ENCODE data around the gene RHBDL2.
"Not testable (repeated sequence)": the region's sequence is repeated elsewhere in the genome, so short reads cannot be mapped to it uniquely, and the experiment has no call there.

RHBDL2 gene, protein sequence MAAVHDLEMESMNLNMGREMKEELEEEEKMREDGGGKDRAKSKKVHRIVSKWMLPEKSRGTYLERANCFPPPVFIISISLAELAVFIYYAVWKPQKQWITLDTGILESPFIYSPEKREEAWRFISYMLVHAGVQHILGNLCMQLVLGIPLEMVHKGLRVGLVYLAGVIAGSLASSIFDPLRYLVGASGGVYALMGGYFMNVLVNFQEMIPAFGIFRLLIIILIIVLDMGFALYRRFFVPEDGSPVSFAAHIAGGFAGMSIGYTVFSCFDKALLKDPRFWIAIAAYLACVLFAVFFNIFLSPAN

DNA sequence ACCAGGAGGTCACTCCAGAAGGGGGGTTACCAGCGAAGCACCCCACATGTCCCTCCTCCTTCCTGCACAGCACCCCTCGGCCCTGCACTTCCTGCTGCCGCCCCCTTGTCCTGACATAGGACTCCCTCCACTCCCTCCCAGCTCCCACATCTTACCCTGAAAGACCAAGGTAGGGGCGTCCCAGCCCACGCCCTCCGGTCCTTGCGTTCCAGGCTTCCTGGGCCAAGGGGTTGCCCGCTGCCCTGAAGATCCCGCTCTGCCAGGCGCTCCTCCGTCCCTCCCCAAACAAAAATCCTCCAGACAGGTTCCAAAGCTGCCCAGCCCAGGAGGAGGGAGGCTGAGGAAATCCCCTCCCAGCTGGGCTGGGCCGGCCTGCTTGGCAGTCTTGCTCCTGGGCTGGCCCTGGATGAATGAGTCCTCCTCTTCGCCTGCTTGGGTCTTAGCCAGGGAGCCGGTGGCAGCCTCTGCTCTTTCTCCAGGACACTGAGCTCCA is at the start of gene RHBDL2:
RHBDL2 (minus strand) TSS at position 304 of the 493 bp plus-strand sequence. CDS start 22,618 bp downstream, outside the sequence.
- no peak for DNase-seq

DNA sequence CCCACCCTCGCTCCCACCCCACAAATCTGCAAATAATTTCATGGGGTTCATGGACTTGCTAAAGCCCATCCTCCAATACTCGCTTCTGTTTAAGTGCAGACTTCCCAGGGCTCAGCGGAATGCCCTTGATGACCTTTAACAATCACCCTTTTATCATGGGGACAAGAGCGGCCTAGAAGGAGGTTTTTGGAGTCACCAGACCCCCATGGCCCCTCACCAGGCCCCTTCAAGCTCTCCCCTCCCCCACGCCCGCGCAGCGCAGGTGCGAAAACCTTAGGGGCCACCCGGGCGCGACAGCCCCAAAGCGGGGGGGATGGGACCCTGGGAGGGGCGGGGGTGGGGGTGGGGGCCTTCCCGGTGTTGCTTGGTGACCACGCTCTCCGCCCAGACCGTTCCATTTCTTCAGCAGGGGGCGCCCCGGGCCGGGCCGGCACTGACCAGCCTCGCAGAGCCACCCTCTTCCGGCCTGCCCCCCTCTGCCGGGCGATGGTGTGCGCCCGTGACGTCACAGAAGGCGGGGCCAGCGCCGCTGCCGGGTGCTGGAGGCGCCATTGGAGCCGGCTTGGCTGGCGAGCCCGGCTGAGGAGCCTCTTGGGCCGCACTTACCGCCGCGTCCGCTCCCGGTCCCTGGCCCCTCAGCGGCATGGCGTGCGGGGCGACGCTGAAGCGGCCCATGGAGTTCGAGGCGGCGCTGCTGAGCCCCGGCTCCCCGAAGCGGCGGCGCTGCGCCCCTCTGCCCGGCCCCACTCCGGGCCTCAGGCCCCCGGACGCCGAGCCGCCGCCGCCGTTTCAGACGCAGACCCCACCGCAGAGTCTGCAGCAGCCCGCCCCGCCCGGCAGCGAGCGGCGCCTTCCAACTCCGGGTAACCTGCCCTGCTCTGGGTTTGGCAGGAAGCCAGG is 49.4 kb upstream of the RHBDL2 start, which contains the start of gene AKIRIN1:
AKIRIN1 (plus strand) TSS at position 539 of the 900 bp plus-strand sequence; CDS start at position 644, 105 bp downstream.
- peak; percentile 98 for DNase-seq

DNA sequence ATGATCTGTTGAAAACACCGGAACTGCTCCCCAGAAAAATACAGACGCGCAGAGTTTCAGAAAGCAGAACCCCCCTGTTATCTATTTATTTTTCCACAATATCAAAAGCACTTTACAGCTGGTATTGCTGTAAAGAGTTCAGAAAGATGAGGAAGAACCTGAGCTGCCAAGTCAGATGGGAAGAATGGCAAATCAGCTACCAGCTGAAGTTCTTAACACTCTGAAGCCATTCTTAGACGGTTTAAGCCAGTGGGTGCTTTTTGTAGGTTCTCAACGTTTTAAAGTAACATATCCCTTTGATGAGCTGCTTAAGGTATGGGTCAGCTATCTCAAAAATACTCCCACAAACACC is 48.7 kb upstream of the RHBDL2 start:
- DNase-seq = no peak

DNA sequence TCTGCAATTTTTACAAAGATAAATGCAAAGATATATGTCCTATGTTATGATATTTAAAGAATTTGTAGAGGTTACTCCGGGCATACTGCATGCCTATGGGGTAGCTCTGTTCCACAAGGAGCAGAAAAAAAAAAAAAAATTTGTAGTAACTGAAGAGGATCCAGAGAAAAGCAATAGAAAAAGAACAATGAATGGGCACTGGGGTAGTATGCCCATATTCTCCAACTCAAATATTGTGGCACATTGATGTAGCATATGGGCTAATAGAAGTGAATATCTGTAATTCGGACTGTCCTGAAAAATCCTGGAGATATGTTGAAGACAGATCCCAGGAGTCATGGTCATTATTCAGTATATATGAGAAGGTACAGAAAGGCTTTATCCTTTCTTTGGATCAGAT is 48.3 kb upstream of the RHBDL2 start:
- no peak for DNase-seq

DNA sequence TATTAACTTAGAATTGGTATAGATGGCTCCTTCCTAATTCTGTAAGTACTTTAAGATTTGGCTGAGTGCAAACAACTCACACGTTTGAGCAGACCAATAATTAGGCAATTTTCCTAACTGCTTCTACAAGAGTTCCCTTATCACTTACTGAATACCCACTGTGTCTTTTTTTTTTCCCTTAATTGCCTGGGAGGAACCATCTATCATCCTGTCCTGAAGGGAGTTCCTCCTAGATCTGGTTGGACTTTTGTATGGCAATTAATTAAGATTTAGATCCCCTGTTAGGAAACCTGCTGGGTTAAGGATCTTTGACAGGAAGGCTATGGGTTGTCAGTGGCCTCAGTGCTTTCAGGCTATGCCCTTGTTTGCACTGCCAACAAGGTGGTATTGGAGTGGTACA is 37.8 kb upstream of the RHBDL2 start:
- DNase-seq = not testable (repeated sequence)

DNA sequence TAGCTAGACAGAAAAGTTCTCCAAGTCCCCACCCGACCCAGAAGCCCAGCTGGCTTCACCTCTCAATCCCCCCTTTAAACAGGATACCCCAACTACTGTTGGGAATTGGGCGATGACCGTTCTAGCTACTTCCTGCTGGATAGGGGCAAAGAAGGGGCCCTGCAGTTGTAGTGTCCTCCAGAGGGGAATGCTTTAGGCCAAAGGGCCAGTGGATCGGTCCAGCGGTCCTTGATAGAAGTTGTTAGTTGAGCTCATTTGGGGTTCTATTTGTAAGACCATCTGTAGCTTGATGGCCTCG is 36.6 kb upstream of the RHBDL2 start:
- DNase-seq = not testable (repeated sequence)

DNA sequence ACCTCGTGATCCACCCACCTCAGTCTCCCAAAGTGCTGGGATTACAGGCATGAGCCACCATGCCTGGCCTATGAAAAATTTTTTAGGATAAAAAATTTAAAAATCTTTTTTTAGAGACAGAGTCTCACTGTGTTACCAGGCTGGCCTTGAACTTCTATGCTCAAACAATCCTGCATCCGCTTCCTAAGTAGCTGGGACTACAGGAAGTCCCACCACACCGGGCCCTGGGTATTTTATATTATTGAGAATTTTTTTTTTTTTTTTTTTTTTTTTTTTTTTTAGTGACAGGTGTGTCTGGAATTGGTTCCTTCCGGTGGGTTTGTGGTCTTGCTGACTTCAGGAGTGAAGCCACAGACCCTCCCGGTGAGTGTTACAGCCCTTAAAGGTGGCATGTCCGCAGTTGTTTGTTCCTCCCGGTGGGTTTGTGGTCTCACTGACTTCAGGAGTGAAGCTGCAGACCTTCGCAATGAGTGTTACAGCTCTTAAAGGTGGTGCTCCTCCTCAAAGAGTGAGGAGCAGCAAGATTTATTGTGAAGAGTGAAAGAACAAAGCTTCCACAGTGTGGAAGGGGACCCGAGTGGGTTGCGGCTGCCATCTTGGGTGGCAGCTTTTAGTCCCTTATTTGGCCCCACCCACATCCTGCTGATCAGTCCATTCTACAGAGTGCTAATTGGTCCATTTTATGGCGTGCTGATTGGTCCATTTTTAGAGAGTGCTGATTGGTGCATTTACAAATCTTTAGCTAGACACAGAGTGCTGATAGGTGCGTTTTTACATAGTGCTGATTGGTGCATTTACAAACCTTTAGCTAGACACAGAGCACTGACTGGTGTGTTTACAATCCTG is 36.0 kb upstream of the RHBDL2 start:
- not testable (repeated sequence) for DNase-seq

DNA sequence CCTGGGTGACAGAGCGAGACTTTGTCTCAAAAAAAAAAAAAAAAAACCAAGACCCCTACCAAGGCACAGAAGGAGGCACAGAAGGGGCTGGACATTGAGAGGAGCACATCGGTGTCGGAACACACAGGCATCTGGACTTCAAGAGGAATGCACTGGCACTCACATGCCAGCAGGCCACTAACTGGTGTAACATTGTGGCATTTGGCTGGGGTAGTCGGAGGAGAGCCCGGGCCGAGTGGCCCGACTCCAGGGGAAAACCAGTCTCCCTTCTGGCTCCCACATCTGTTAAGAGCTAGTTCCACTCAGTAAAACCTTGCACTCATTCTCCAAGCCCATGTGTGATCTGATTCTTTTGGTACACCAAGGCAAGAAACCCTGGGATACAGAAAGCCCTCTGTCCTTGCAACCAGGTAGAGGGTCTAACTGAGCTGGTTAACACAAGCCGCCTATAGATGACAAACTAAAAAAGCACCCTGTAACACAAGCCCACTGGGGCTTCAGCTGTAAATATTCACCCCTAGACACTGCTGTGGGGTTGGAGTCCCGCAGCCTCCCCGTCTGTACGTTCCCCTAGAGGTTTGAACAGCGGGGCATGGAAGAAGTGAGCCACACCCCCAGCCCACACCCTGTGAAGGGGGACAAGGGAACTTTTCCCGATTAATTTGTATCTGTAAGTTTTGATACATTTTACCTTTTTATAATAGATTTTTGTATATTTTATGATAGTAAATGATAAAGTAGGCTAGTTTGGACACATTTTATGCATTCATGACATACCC is 32.2 kb upstream of the RHBDL2 start:
- DNase-seq = no peak

DNA sequence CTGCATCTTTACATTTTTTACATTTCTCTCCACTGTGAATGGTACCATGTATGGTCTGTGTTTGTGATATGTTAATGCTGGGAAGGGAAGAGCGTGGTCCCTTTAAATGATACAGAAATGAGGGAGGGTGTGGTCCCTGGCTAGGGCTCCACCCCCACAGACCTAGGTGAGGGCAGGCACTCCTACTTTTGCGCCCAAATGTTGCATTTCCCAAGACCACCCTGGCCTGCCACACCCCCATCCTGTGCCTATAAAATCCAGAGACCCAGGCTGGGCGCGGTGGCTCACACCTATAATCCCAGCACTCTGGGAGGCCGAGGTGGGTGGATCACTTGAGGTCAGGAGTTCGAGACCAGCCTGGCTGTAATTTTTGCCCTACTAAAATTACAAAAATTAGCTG is 31.5 kb upstream of the RHBDL2 start:
- DNase-seq = not testable (repeated sequence)

DNA sequence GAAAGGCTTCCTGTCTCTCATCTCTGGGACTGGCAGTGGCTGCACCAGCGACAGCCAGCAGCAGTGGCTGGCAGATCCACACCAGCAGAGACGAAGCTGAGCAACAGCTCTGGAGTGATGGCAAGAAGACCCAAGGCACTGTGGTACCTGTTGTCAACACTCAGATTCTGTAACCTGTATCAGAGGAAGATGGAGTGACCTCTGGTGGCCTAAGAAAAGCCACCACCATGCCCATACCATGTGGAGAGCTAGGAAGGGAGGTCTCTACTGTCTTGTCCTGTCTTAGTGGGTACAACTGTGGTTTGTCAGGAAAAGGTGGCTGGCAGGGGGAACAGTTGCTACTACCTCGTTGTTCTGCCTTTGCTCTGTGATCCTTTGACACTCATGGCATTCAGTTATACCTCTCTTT is 22.5 kb upstream of the RHBDL2 start:
- DNase-seq = no peak

DNA sequence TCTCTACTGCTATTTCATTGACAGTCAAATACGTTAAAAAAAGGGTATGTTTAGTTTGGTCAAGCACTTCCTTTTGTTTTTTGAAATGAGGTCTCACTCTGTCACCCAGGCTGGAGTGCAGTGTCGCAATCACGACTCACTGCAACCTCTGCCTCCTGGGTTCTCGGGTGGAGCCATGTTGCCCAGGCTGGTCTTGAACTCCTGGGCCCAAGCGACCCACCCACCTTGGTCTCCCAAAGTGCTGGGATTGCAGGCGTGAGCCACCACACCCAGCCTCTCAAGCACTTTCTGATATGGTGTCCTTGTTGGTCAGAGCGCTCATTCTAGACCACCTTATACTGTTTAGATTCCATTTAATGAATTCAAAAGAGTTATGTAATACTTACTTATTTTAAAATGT is 20.9 kb upstream of the RHBDL2 start:
- DNase-seq = peak; percentile 41

DNA sequence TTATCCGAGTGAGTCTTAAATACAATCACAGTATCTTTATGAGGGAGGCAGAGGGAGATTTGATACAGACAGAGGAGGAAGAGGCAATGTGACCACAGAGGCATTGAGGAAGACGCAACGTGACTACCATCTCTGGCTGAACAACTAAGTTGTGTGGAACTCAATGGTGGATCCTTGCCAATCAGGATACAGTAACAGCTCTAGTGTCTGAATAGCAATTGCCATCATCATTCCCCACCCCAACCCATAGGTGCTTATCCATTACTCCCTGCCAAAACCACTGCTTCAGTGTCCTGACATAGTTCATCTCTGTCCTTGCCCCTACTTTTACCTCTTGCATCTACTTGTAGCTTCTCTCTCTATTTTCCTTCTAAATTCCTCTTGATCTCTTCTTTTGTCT is 20.5 kb upstream of the RHBDL2 start:
- DNase-seq = no peak

DNA sequence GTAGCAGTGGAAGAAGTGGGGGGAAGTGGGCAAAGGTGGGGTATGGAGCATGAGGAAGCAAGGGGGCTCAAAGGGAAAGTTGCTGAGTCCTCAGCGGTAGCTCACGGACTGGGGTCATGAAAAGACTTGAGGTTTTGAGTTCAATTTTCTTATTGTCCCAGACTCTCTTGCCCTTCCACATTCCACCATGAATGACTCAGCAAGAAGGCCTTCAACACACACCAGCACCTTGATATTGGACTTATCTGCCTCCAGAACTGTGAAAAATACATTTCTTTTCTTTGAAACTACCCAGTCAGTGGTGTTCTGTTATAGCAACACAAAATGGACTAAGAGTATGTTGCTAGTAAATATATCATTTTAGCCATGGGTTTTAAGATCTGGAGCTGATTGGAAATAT is 17.3 kb upstream of the RHBDL2 start:
- no peak for DNase-seq

DNA sequence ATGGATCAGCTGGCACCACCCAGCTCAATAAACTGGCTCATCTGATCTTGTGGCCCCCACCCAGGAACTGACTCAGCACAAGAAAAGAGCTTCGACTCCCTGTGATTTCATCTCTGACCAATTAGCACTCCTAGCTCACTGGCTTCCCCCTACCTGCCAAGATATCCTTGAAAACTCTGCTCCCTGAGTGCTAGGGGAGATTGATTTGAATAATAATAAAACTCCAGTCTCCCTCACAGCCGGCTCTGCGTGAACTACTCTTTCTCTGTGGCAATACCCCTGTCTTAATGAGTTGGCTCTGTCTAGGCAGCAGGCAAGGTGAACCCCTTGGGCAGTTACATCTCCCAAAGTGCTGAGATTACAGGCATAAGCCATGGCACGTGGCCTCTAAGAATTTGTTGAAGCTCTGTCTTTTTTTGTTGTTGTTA is 11.8 kb upstream of the RHBDL2 start:
- no peak for DNase-seq

DNA sequence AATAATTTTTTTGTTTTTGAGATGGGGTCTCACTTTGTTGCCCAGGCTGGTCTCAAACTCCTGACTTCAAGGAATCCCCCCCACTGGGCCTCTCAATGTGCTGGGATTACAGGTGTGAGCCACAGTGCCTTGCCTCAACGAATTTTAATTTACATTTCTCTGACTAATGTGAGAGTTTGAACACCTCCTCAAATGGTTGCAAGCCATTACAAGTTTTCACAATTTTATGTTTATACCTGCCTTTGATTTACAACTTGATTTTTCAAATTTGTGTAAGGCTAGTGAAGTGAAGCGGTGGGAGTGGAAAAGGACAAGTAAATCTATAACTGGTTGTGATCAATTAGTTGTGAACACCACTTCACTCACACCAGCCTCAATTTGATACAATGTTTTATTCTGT is 8.9 kb upstream of the RHBDL2 start:
- DNase-seq = no peak

DNA sequence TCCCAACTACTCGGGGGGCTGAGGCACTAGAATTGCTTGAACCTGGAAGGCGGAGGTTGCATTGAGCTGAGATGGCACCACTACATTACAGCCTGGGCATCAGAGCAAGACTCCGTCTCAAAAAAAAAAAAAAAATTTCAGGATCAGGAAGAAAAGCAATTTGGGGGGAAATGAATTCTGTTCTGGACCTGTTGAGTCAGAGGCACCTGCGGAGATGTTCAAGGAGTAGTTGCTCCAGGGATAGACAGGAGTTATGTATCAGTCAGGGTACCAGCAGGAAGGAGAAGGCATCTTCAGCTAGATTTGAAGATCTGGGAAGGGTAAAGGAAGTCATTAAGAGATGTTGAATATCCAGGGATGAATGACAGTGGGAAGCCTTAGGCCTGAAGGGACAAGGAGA is 2.9 kb upstream of the RHBDL2 start:
- no peak for DNase-seq

DNA sequence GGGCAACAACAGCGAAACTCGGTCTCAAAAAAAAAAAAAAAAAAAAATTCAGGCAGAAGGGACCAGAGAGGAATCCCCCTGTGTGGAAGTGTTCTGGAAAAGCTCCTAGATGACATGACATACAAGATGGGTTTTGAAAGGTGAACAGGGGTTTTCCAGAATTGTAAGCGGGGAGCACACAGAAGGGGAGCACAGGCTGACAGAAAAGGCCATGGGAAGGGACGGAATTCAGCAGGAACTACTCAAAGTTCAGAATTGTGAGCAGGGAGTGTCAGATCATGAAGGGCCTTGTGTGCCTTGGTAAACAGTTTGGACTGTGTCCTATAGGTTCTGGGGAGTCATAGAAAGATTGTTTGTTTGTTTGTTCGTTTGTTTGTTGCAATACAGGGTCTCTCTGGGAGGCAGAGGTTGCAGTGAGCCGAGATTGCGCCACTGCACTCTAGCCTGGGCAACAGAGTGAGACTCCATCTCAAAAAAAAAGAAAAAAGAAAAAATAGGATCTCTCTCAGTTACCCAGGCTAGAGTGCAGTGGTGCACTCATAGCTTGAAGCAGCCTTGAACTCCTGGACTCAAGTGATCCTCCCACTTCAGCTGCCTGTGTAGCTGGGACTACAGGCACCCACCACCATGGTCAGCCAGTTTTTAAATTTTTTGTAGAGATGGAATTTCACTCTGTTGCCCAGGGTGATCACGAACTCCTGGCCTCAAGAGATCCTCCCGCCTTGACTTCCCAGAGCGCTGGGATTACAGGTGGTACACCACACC is 1.2 kb upstream of the RHBDL2 start:
- no peak for DNase-seq

DNA sequence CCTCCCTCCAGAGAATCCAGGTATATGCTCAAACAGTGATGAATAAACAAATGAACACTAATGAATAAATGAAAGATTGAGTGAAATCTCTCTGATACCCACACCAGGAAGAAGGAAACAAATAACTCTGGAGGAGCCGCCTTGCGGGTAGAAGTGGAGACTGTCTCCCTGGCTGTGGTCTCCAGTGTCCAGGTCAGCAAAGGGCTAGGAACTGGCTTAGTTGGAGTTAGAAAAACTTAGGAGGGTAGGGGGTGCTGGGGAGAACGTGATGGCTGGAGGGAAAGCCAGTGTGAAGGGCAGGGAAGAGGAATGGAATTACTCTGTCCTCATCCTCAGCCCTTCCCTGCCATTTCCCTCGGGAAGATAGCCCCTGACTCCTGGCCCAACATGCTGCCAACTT is 537 bp downstream of the RHBDL2 start:
- no peak for DNase-seq

DNA sequence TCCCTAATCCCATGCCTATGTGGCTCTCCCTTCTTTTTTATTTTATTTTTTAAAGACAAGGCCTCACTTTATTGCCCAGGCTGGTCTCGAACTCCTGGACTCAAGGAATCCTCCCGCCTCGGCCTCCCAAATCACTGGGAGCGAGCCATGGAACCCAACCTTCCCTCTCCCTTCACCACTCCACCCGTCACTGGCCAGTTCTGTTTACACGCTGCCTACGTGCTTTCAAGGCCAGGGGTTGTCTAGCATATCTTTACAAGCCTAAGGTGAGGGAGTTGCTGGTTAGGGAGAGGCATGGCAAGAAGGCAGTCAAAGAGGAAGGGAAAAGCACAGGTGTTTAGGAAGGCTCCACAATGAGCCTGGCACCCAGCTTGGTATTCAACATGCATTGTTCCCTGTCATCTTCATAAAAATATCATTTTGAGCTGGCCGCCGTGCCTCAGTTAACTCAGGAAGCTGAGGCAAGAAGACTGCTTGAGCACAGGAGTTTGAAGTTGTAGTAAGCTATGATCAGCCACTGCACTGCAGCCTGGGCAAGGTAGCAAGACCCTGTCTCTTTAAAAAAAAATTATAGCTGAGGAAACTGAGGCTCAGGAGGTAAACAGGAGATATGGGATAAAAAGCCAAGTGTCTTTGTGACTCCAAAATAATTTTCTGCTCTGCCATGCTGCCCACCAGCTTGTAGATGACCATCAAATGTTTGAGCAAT is 1.1 kb downstream of the RHBDL2 start:
- no peak for DNase-seq

DNA sequence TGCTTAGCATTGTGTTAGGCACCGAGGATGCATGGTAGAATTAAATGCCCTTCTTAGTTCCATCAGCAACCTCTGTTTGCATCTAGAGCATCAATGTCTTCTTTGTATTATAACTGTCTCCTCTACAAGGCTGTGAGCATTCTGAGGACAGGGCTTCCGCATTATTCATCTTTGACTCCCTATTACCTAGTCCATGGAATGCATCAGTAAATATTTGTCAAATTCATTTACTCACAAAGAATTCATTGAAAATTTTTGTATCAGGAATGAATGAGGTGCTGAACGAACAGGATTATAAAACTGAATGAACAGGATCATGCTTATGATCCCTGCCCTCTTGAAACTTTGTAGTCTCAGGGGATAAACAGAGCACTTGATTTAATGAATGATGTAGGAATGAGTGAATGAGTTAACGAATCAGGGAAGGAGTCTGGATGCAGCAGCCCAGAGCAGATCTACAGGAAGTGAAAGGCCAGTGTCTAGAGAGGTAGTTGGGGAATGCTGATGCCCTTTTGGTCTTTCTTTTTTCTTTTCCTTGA is 2.8 kb downstream of the RHBDL2 start:
- DNase-seq = no peak

DNA sequence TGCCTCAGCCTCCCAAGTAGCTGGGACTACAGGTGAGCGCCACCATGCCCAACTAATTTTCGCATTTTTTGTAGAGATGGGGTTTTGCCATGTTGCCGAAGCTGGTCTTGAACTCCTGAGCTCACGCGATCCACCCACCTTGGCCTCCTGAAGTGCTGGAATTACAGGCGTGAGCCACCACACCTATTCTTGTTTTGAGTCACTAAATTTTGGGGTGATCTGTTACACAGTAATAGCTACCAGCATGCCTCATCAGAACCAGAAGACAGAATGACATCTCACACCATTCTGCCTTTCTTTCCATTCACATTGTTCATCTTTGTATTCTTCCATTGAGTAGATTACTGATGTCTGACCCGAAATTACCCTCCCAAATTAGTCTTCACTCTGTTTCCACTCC is 9.1 kb downstream of the RHBDL2 start:
- DNase-seq = no peak
